NCI-H1694 treated with DMSO at 0.1 percent for 48 hours (cell line): ENCODE data around the gene BATF.

ENCODE experiments used
- DNase-seq: peaks from one replicate; lab custom pipeline; 2025; lab: John Stamatoyannopoulos, UW

BATF gene

GRCh38 chr14:75535164-75535898, 13.1 kb downstream of the BATF start:
- DNase-seq: no peak

- no peak for DNase-seq
Observed at GRCh38 chr14:75537071-75537470, 14.8 kb downstream of the BATF start.

GRCh38 chr14:75539162-75539560, 16.9 kb downstream of the BATF start:
- DNase-seq: no peak

GRCh38 chr14:75539561-75540478, 17.6 kb downstream of the BATF start:
- DNase-seq: no peak

- DNase-seq: no peak
Observed at GRCh38 chr14:75540479-75540851, 18.2 kb downstream of the BATF start.

GRCh38 chr14:75542588-75543091, 20.4 kb downstream of the BATF start:
- DNase-seq: no peak

- DNase-seq: no peak
Observed at GRCh38 chr14:75543253-75543652, 21.0 kb downstream of the BATF start.

GRCh38 chr14:75543786-75544185, 21.5 kb downstream of the BATF start:
- no peak for DNase-seq

- DNase-seq: no peak
Observed at GRCh38 chr14:75545907-75546306, 23.6 kb downstream of the BATF start.

GRCh38 chr14:75547552-75548250, 25.4 kb downstream of the BATF start:
- no peak for DNase-seq

GRCh38 chr14:75548544-75548943, 26.3 kb downstream of the BATF start:
- DNase-seq: no peak

- DNase-seq: no peak
Observed at GRCh38 chr14:75549169-75549568, 26.9 kb downstream of the BATF start.

GRCh38 chr14:75551021-75551420, 28.8 kb downstream of the BATF start:
- no peak for DNase-seq

GRCh38 chr14:75553157-75553556, 30.9 kb downstream of the BATF start:
- DNase-seq: no peak

- no peak for DNase-seq
Observed at GRCh38 chr14:75553761-75554364, 31.6 kb downstream of the BATF start.

- no peak for DNase-seq
Observed at GRCh38 chr14:75554482-75554881, 32.2 kb downstream of the BATF start.

GRCh38 chr14:75558440-75558839, 36.2 kb downstream of the BATF start:
- no peak for DNase-seq

GRCh38 chr14:75559045-75559444, 36.8 kb downstream of the BATF start:
- DNase-seq: no peak

- DNase-seq: no peak
Observed at GRCh38 chr14:75559451-75560222, 37.4 kb downstream of the BATF start.

- DNase-seq: peak; percentile 79
Observed at GRCh38 chr14:75561013-75561432, 38.8 kb downstream of the BATF start.

GRCh38 chr14:75562089-75562488, 39.8 kb downstream of the BATF start:
- no peak for DNase-seq
